GM19324 (cell line): ENCODE measurements around the gene PPP1R3A.

Experiments used
- ATAC-seq: cut with Tn5 transposase; IDR thresholded peaks from one replicate; pipeline ENCODE4 v1.9.1; 2021; ENCODE audit warnings: mild to moderate bottlenecking, moderate library complexity; ENCODE audit not compliant: unreplicated experiment, low FRiP score

The PPP1R3A gene

GRCh38 chr7:113880559-113880958 lies 38.2 kb downstream of the PPP1R3A start:
- no peak for ATAC-seq

- ATAC-seq = no peak
Observed at GRCh38 chr7:113878394-113878992, 40.3 kb downstream of the PPP1R3A start.

- ATAC-seq = no peak
Observed at GRCh38 chr7:113875224-113875623, 43.6 kb downstream of the PPP1R3A start.

GRCh38 chr7:113873554-113874151 lies 45.2 kb downstream of the PPP1R3A start:
- ATAC-seq = no peak

GRCh38 chr7:113872981-113873380 lies 45.8 kb downstream of the PPP1R3A start:
- ATAC-seq = no peak

- no peak for ATAC-seq
Observed at GRCh38 chr7:113867325-113867724, 51.5 kb downstream of the PPP1R3A start.

- ATAC-seq = no peak
Observed at GRCh38 chr7:113856010-113856409, 62.8 kb downstream of the PPP1R3A start.

GRCh38 chr7:113840954-113841353 lies 77.9 kb downstream of the PPP1R3A start:
- ATAC-seq = no peak

- ATAC-seq = no peak
Observed at GRCh38 chr7:113835367-113835766, 83.4 kb downstream of the PPP1R3A start.

GRCh38 chr7:113832196-113832745 lies 86.5 kb downstream of the PPP1R3A start:
- ATAC-seq = no peak

- no peak for ATAC-seq
Observed at GRCh38 chr7:113831556-113831955, 87.3 kb downstream of the PPP1R3A start.

- ATAC-seq = no peak
Observed at GRCh38 chr7:113828581-113828980, 90.2 kb downstream of the PPP1R3A start.
